ENCODE results near the gene CNTN5. TPM values are rescaled to one million over a fixed set of nuclear protein-coding genes. Genes with fewer than 3 reads are reported as not detected.

The CNTN5 gene
- total RNA-seq, 2 experiments from 2014 or later = not detected

DNA sequence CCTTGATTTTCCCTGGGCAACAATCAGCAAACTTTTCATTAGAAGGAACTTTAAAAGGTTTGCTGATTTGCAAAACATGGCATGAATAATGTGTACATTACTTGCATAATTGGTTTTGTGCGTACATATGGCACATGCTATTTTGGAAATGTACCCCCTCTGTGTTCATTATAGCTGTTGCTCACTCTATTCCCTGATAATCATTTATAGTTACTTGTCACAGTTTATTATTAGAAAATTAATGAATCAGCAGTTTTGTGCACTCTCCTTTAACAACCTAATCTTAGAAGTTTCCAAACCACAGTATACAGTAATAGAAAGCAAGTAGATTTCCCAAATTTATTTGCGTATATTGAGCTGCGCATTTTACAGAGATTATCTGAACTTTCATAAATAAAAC, 389.9 kb downstream of the CNTN5 start:
- Mint-ChIP-seq H3K27ac (no peak overlapping the region), H3K9me3 (peaks cover 1% of the 10 kb centered on the region), H3K36me3 (no peaks in the 10 kb centered on the region), H3K4me1 (no peaks in the 10 kb centered on the region), H3K4me3 (no peak overlapping the region), H3K27me3 (no peaks in the 10 kb centered on the region)
- DNase-seq (no peak), ATAC-seq (ENCODE audit: low read depth) (no peak)
- POLR2A ChIA-PET = no interaction called here

DNA sequence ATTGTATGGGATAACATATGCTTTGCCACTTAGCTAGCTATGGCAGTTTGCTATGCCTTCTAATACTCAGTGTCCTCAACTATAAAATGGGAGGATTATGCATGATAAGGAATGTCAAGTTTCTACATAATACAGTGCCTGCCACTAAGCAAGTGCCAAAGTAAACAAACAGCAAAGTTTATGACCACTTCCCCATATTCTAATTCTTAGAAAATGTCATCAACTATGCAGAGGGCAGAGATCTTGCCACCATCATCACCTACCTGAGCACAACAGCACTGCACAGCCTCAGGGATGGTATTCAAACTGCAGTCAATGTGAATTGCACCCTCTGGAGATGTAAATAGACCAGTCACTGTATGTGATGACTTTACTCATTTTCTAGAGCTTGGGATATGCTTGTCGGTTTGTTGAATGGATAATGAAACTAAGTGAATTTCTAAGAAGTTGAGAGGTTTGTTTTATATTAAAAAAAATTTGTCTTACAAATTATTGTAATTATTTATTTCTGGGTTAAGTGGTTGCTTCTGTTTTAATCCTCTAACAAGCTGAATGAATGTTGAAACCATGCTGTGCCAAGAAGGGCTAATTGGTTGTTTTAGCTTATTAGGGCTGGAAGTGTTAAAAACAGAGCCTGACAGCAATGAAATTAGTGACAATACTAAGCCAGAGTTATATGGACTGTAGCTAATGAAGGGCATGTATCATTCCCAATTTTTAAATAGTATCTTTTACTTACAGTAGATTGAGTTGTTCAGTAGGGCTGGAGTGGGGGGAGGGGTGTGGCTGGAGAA, 398.4 kb downstream of the CNTN5 start:
- H3K27me3 Mint-ChIP-seq = no peaks in the 10 kb centered on the region
- H3K4me3 Mint-ChIP-seq = no peak overlapping the region
- no peak for DNase-seq
- no peak for ATAC-seq (ENCODE audit: low read depth)
- peaks cover 3% of the 10 kb centered on the region for H3K9me3 Mint-ChIP-seq
- no peaks in the 10 kb centered on the region for H3K36me3 Mint-ChIP-seq
- no peaks in the 10 kb centered on the region for H3K4me1 Mint-ChIP-seq
- no peak overlapping the region for H3K27ac Mint-ChIP-seq
- POLR2A ChIA-PET = no interaction called here

DNA sequence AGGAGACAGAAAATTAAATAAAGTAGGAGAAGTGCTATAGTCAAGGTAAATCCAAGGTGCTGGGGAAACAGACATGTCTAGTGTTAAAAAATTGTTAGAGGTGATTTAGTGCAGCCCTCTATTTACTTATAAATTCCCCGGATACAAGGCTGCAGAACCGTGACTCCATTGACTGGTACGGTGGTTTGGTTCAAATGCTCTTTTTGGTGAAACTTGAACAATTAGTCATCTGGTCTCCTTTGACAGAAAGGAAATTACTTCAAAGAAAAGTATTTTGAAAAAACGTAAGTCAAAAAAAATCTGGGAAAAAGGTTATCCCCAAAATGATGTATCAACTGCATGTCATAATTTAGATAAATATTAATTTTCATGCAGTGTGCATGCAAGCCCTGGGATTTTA, 399.2 kb downstream of the CNTN5 start:
- Mint-ChIP-seq H3K27me3 (no peaks in the 10 kb centered on the region), H3K9me3 (peaks cover 4% of the 10 kb centered on the region), H3K4me3 (no peak overlapping the region), H3K4me1 (no peaks in the 10 kb centered on the region), H3K27ac (no peak overlapping the region), H3K36me3 (no peaks in the 10 kb centered on the region)
- no peak for DNase-seq
- no peak for ATAC-seq (ENCODE audit: low read depth)
- POLR2A ChIA-PET = no interaction called here

DNA sequence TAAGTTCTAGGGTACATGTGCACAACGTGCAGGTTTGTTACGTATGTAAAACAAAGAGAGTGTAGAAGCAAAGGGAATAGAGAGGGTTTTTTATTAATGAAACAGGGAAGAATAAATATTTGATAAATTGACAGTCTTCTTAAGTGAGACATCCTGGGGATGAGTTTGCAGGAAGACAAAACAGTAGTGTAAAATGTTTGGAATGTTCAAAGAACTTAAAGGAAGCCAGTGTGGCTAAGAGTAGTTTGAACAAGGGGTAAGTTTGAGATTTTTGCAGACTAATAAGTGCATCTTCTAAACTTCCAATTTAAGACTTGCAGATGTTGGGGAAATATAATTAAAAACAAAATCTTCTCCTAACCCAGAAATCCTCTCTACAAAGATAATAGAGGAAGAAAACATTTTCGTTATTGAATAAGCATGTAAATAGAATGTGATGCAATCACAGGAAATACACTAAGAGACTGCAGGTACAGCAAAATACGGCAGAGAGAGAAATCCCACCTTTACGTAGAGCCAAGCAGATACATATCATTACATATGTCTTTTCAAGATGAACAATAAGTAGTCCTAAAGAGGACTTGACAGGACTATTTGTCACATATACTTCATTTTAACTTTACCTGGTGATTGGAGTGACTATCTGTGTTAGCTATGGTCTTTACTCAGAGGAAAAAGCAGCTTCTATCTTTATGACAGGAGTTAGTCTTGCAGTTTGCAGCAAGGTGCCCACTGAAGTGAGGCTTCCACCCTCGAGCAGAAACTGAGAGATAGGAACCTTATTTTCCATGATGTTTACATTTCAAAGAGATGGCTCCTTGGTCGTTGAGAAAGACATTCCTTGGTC, 402.1 kb downstream of the CNTN5 start:
- ATAC-seq (ENCODE audit: low read depth) (no peak), DNase-seq (no peak)
- H3K36me3 Mint-ChIP-seq = no peaks in the 10 kb centered on the region
- no peaks in the 10 kb centered on the region for H3K27me3 Mint-ChIP-seq
- H3K27ac Mint-ChIP-seq = no peak overlapping the region
- H3K4me3 Mint-ChIP-seq = no peak overlapping the region
- POLR2A ChIA-PET = no interaction called here
- peaks cover 5% of the 10 kb centered on the region for H3K9me3 Mint-ChIP-seq
- H3K4me1 Mint-ChIP-seq = no peaks in the 10 kb centered on the region

DNA sequence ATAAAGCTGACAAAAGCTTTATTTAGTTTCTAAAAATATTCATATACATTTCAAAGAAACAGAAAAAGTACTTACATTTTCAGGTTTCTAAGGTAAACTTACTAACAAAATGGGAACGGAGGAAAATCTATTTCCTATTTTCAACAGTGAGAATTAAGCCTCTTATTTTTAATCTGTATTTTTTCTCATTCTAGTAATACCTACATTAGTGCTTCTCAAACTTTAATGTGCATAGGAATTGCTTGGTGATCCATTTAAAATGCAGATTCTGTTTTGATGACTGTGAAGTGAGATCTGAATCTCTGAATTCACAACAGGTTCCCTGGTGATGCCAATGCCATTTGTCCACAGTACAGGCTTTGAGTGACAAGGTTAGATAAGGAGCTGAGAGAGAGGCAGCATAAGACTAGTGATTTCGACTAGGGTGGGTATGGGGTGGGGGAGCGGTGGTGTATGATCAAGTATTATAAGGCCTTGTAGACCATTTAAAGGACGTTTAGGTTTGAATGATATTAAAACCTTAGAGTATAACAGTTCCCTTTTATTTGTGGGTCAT, 402.8 kb downstream of the CNTN5 start:
- no peak for DNase-seq
- POLR2A ChIA-PET = no interaction called here
- Mint-ChIP-seq H3K9me3 (peaks cover 5% of the 10 kb centered on the region), H3K27ac (no peak overlapping the region), H3K4me3 (no peak overlapping the region), H3K27me3 (no peaks in the 10 kb centered on the region), H3K36me3 (no peaks in the 10 kb centered on the region), H3K4me1 (no peaks in the 10 kb centered on the region)
- ATAC-seq (ENCODE audit: low read depth) = no peak

DNA sequence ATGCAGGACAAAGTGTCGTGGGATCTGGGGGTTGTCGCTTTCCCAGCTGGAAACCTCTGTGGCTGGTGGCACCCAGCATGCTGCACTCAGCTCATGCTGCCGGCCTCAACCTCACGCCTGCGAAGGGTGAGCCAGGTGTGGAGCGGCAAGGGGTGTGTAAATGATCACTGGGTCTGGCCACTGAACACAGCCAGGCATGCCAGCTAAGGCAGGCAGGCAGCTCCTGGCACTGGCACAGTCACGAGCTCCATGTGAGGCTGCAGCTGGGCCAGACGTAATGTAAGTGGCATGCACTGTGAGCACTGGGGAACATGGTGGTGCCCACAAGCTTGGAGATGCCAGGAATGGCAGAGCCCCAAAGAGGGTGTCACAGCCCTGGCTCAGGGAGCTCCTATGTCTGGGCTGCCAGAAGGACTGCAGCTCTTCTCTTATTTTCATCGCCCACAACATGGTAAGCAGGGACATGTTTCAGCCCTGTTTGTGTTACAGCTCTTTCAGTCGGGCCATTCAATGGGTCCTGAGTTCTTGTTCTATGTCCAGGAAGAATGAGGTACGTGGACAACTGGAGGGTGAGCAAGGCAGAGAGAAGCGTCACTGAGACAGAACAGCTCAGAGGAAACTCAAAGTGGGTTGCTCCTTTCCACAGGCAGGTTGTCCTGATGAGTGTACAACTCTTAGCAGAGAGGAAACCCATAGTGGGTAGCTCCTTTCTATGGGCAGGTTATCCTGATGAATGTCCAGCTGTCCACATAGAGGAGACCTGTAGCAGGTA, 403.8 kb downstream of the CNTN5 start:
- Mint-ChIP-seq H3K36me3 (no peaks in the 10 kb centered on the region), H3K4me3 (no peak overlapping the region), H3K27me3 (no peaks in the 10 kb centered on the region), H3K27ac (no peak overlapping the region), H3K9me3 (peaks cover 5% of the 10 kb centered on the region), H3K4me1 (no peaks in the 10 kb centered on the region)
- ATAC-seq (ENCODE audit: low read depth) = no peak
- POLR2A ChIA-PET = no interaction called here
- DNase-seq = no peak

DNA sequence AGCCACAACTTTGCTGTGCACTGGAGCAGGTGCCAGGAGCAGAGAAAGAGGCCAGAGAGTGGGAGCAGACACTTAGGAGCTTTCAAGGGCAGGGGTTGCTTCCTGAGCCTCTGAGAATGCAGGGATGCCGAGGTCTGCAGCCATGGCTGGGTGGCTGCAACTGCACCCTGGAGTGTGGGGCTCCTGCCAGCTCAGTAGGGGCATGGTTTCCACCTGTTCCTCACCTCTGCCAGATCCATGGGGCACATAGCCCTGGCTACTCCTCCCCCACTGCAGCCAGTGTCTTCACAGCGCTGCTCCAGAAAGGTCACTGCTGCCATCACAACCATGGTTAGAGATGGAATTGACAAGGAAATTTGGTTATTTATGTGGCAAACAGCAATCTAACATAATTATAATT, 404.8 kb downstream of the CNTN5 start:
- DNase-seq (no peak), ATAC-seq (ENCODE audit: low read depth) (no peak)
- Mint-ChIP-seq H3K27me3 (no peaks in the 10 kb centered on the region), H3K36me3 (no peaks in the 10 kb centered on the region), H3K4me3 (no peak overlapping the region), H3K9me3 (peaks cover 5% of the 10 kb centered on the region), H3K4me1 (no peaks in the 10 kb centered on the region), H3K27ac (no peak overlapping the region)
- POLR2A ChIA-PET = no interaction called here

DNA sequence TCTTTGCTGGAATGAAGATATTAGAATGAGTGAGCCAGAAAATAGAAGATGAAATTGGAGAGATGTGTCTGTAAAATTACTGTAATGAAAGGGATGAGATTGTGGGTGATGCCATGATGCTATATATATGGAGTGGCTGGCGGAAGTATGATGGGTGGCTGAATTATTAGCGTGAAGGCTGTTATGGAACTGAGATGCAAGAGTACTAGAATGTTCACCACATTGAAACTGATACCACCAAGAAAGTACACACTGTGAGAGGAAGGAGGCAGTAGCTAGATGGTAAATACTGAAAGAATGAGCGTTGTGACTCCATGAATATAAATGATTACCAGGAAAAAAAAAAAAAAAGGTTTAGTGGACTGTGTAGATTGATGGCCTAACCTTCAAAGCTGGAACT, 411.9 kb downstream of the CNTN5 start:
- ATAC-seq (ENCODE audit: low read depth) = no peak

DNA sequence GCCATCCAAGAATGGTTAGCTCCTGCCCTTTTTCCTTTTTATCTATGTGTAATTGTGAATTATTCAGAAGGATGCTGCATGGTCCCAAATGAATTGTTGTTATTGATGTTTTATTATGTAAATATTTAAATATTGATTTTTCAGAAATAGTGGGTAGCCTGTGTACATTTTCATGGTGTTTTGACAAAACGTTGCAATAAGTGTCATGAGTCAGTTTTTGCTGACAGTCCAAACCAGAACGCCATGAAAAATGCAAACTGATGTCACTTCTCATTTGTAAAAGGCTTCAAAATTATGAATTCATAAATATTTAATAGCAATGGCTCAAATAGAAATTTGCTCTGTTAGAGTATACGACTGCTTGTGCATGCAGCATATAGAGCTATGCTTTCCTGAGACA, 422.5 kb downstream of the CNTN5 start:
- ATAC-seq (ENCODE audit: low read depth) (no peak), DNase-seq (no peak)
- Mint-ChIP-seq H3K36me3 (no peaks in the 10 kb centered on the region), H3K27me3 (no peaks in the 10 kb centered on the region), H3K4me1 (no peaks in the 10 kb centered on the region), H3K9me3 (peaks cover 1% of the 10 kb centered on the region), H3K27ac (no peak overlapping the region), H3K4me3 (no peak overlapping the region)
- POLR2A ChIA-PET = no interaction called here

More for the DNA sequence above, 411.9 kb downstream of the CNTN5 start:
- Mint-ChIP-seq H3K9me3 (peaks cover 6% of the 10 kb centered on the region), H3K27ac (no peak overlapping the region), H3K27me3 (no peaks in the 10 kb centered on the region), H3K4me3 (no peak overlapping the region), H3K4me1 (no peaks in the 10 kb centered on the region), H3K36me3 (no peaks in the 10 kb centered on the region)
- DNase-seq = no peak
- POLR2A ChIA-PET = no interaction called here

DNA sequence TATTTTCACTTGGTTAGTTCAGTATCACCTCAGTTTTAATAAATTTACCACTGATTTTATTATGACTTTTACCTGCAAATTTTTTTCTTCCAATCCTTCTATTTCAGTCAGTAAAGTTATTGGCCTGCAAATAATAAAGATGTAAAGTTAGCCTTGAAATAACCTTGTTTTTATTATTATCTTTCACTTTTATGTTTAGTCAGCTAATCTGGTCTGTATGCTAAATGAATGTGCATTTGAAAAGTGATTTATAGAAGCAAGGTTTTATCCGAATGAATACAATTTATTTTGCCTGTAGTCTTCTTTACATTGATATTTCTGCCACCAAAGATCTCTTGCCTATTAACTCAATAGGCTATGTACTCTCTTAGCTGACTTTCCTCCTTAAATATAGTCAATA, 425.7 kb downstream of the CNTN5 start:
- Mint-ChIP-seq H3K9me3 (peaks cover 1% of the 10 kb centered on the region), H3K36me3 (no peaks in the 10 kb centered on the region), H3K27ac (no peak overlapping the region), H3K27me3 (no peaks in the 10 kb centered on the region), H3K4me1 (no peaks in the 10 kb centered on the region), H3K4me3 (no peak overlapping the region)
- DNase-seq = no peak
- no peak for ATAC-seq (ENCODE audit: low read depth)
- POLR2A ChIA-PET = no interaction called here

DNA sequence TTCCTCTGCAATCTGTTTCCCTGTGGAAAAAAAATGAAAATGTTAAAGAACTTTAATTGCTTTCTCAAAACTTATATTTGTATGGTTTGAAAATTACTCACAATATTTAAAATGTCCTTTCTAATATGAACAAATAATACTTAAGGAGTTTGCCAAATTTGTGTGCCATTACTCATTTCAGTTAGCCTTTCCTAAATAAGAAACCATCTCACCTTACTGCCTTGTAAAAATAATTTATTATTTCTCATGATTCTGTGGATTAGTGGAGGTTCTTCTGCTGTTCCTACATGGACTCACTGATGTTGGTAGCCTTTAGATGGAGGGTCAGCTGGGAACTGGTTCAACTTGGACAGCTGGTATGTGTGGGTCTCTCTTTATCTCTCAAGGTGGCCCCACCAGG, 428.6 kb downstream of the CNTN5 start:
- POLR2A ChIA-PET = no interaction called here
- Mint-ChIP-seq H3K9me3 (peaks cover 2% of the 10 kb centered on the region), H3K4me3 (no peak overlapping the region), H3K27ac (no peak overlapping the region), H3K27me3 (no peaks in the 10 kb centered on the region), H3K4me1 (no peaks in the 10 kb centered on the region), H3K36me3 (no peaks in the 10 kb centered on the region)
- DNase-seq = no peak
- no peak for ATAC-seq (ENCODE audit: low read depth)

DNA sequence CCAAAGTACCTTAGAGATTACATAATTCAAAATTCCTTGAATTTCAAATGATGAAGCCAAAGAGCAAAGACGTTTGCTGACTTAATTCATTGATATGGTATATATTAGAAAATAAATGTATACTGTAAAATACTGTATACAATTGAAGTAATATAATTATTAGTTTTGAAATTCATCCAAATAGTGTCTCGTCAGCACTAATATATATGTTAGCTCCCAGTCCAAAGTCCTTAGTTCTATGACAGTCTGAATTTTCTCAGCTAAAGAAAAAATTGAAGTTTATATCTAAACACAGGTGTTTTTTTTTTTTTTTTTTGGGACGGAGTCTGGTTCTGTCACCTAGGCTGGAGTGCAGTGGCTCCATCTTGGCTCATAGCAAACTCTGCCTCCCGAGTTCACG, 431.3 kb downstream of the CNTN5 start:
- DNase-seq = no peak
- H3K27me3 Mint-ChIP-seq = no peaks in the 10 kb centered on the region
- no peak overlapping the region for H3K4me3 Mint-ChIP-seq
- POLR2A ChIA-PET = no interaction called here
- ATAC-seq (ENCODE audit: low read depth) = no peak
- H3K9me3 Mint-ChIP-seq = peaks cover 2% of the 10 kb centered on the region
- no peaks in the 10 kb centered on the region for H3K36me3 Mint-ChIP-seq
- no peaks in the 10 kb centered on the region for H3K4me1 Mint-ChIP-seq
- H3K27ac Mint-ChIP-seq = no peak overlapping the region

DNA sequence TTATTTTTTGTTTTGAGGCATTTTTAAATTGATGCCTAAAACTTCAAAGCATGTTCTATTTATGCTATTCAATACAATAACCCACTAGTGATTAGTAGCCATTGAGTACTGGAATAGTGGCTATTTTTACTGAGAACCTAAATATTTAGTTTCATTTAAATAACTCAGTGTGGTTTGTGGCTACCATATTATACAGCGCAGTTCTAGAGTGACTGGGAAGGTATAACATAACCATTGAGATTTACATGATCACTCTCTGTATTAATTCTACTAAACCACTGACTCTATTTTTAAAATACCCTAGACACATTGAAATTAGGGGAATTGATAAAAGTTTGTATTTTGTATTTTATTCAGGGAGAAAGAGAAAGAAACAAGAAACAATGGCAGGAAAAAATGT, 441.2 kb downstream of the CNTN5 start:
- no peak for ATAC-seq (ENCODE audit: low read depth)
- no peak overlapping the region for H3K4me3 Mint-ChIP-seq
- POLR2A ChIA-PET = no interaction called here

More for the DNA sequence above, 441.2 kb downstream of the CNTN5 start:
- no peak for DNase-seq
- Mint-ChIP-seq H3K4me1 (no peaks in the 10 kb centered on the region), H3K9me3 (no peaks in the 10 kb centered on the region), H3K27ac (no peak overlapping the region), H3K36me3 (no peaks in the 10 kb centered on the region), H3K27me3 (no peaks in the 10 kb centered on the region)

Measured in activated naive CD8-positive, alpha-beta T cell treated with anti-CD3 and anti-CD28 coated beads, Interleukin-2, amount 10 ng/mL, durations not matched to agents 7 days and 5 days (primary cell).